GM23338 (cell line): Measurements from ENCODE around the gene KDM4C. TPM values are rescaled to one million over a fixed set of nuclear protein-coding genes. Genes with fewer than 3 reads are reported as not detected.

Experiments
- ATAC-seq: fragments of 200-7000 bp; cut with Tn5 transposase; 3 replicates; pipeline ENCODE4 v1.9.1; 2020
- DNase-seq: peaks from one replicate; pipeline ENCODE4 v3.0.0-alpha.2; 2015; ENCODE audit warnings: low spot score
- H2AFZ ChIP-seq: fragments of 200-600 bp; sonication (generic); 2 replicates; pipeline ENCODE4 v1.8.0; 2016; ENCODE audit warnings: antibody characterized with exemption, mild to moderate bottlenecking, moderate library complexity
- H3F3A ChIP-seq: fragments of 200-600 bp; sonication (generic); replicated peaks from 2 replicates; pipeline ENCODE4 v1.8.0; 2017; ENCODE audit warnings: antibody characterized with exemption, mixed run types, low read depth
- H3K27ac ChIP-seq: fragments of 200-600 bp; sonication (generic); 2 replicates; pipeline ENCODE4 v1.6.1; 2016; ENCODE audit warnings: low read depth
- H3K27me3 ChIP-seq: fragments of 200-600 bp; sonication (generic); 2 replicates; pipeline ENCODE4 v1.8.0; 2016; ENCODE audit warnings: mild to moderate bottlenecking, mixed run types, moderate library complexity; ENCODE audit not compliant: insufficient read depth
- H3K36me3 ChIP-seq: fragments of 200-600 bp; sonication (generic); 2 replicates; pipeline ENCODE4 v1.8.0; 2016; ENCODE audit warnings: mild to moderate bottlenecking; ENCODE audit not compliant: insufficient read depth
- H3K4me1 ChIP-seq: fragments of 200-600 bp; sonication (generic); 2 replicates; pipeline ENCODE4 v1.8.0; 2016; ENCODE audit warnings: mild to moderate bottlenecking, moderate library complexity; ENCODE audit not compliant: insufficient read depth
- H3K4me2 ChIP-seq: fragments of 200-600 bp; sonication (generic); 2 replicates; pipeline ENCODE4 v1.7.1; 2017; ENCODE audit warnings: mixed run types
- H3K4me3 ChIP-seq: fragments of 200-600 bp; sonication (generic); 2 replicates; pipeline ENCODE4 v1.6.1; 2016; ENCODE audit warnings: mixed run types
- H3K79me2 ChIP-seq: fragments of 200-600 bp; sonication (generic); replicated peaks from 2 replicates; pipeline ENCODE4 v1.8.0; 2017; ENCODE audit warnings: mild to moderate bottlenecking; ENCODE audit not compliant: insufficient read depth
- H3K9me2 ChIP-seq: fragments of 200-600 bp; sonication (generic); 2 replicates; pipeline ENCODE4 v1.8.0; 2017; ENCODE audit not compliant: insufficient read depth
- H4K20me1 ChIP-seq: fragments of 200-600 bp; sonication (generic); replicated peaks from 2 replicates; pipeline ENCODE4 v1.8.0; 2017; ENCODE audit warnings: mild to moderate bottlenecking; ENCODE audit not compliant: insufficient read depth
- H3K27ac Mint-ChIP-seq: 2 replicates; pipeline ENCODE4 v1.8.0; 2020; ENCODE audit warnings: inconsistent platforms, mild to moderate bottlenecking, moderate library complexity, mixed read lengths
- H3K27me3 Mint-ChIP-seq: 3 replicates; pipeline ENCODE4 v1.8.0; 2022; ENCODE audit warnings: low read depth, mild to moderate bottlenecking, moderate library complexity, mixed read lengths, inconsistent platforms; ENCODE audit not compliant: insufficient read depth, poor library complexity
- H3K36me3 Mint-ChIP-seq: 3 replicates; pipeline ENCODE4 v1.8.0; 2021; ENCODE audit warnings: low read depth, mild to moderate bottlenecking, inconsistent platforms, moderate library complexity, mixed read lengths
- H3K4me1 Mint-ChIP-seq: 3 replicates; pipeline ENCODE4 v1.8.0; 2020; ENCODE audit warnings: mild to moderate bottlenecking, inconsistent platforms, mixed read lengths
- H3K4me3 Mint-ChIP-seq: 3 replicates; pipeline ENCODE4 v1.8.0; 2021; ENCODE audit warnings: moderate library complexity, mild to moderate bottlenecking, inconsistent platforms, mixed read lengths
- H3K9me3 Mint-ChIP-seq: 3 replicates; pipeline ENCODE4 v1.8.0; 2020; ENCODE audit warnings: moderate library complexity, mild to moderate bottlenecking, inconsistent platforms, mixed read lengths
- EZH2 ChIP-seq: fragments of 200-600 bp; sonication (generic); IDR thresholded peaks from one replicate; pipeline ENCODE4 v1.8.0; 2017; ENCODE audit warnings: antibody characterized with exemption, mild to moderate bottlenecking, low read depth; ENCODE audit not compliant: unreplicated experiment
- EZH2phosphoT487 ChIP-seq: fragments of 200-600 bp; sonication (generic); IDR thresholded peaks from one replicate; pipeline ENCODE4 v1.8.1; 2018; ENCODE audit warnings: antibody characterized with exemption; ENCODE audit not compliant: unreplicated experiment
- JUNB ChIP-seq: IDR thresholded peaks from one replicate; pipeline ENCODE4 v1.6.1; 2016; ENCODE audit warnings: antibody characterized with exemption; ENCODE audit not compliant: unreplicated experiment
- NANOG ChIP-seq: IDR thresholded peaks from 2 replicates; pipeline ENCODE4 v1.6.1; 2016; ENCODE audit warnings: antibody characterized with exemption, borderline replicate concordance
- POLR2AphosphoS5 ChIP-seq: IDR thresholded peaks from 2 replicates; pipeline ENCODE4 v1.6.1; 2016; ENCODE audit warnings: antibody characterized with exemption, low read depth
- STAT1 ChIP-seq: IDR thresholded peaks from one replicate; pipeline ENCODE4 v1.6.1; 2016; ENCODE audit warnings: antibody characterized with exemption; ENCODE audit not compliant: unreplicated experiment
- ZNF114 ChIP-seq: fragments of 250-450 bp; sonication (Bioruptor Pico); IDR thresholded peaks from 2 replicates; pipeline ENCODE4 v1.5.0; 2020; ENCODE audit warnings: mild to moderate bottlenecking, moderate library complexity
- ZNF331 ChIP-seq: fragments of 250-450 bp; sonication (Bioruptor Pico); IDR thresholded peaks from 2 replicates; pipeline ENCODE4 v1.5.0; 2020; ENCODE audit warnings: low read depth, mild to moderate bottlenecking, moderate library complexity
- polyA plus RNA-seq: library from polyadenylated mRNA; unstranded; fragments of >200 nt; fragmentation: Nextera tagmentation; extraction: Ambion mirVana; gene quantifications from 2 replicates; pipeline ENCODE4 v1.2.1, GENCODE V29; 2016
- total RNA-seq: library from RNA; depleted of rRNA; stranded (reverse); fragments of >200 nt; shearing (Covaris generic); gene quantifications from 2 replicates; pipeline ENCODE4 v1.2.3, GENCODE V29; 2014
- TF ChIP-seq, protein P1 (sequence below): fragments of 250-450 bp; sonication (Bioruptor Pico); IDR thresholded peaks from 2 replicates; pipeline ENCODE4 v1.5.0; 2020; ENCODE audit warnings: mild to moderate bottlenecking, moderate library complexity
- TF ChIP-seq, protein P2 (sequence below): IDR thresholded peaks from one replicate; pipeline ENCODE4 v1.6.1; 2018; ENCODE audit warnings: antibody characterized with exemption; ENCODE audit not compliant: unreplicated experiment
- TF ChIP-seq, protein P3 (sequence below): IDR thresholded peaks from 2 replicates; pipeline ENCODE4 v1.6.1; 2016; ENCODE audit warnings: antibody characterized with exemption

Gene KDM4C
- total and polyA plus RNA-seq, 2 experiments from 2014 or later = 12.0 to 43.8 TPM

DNA sequence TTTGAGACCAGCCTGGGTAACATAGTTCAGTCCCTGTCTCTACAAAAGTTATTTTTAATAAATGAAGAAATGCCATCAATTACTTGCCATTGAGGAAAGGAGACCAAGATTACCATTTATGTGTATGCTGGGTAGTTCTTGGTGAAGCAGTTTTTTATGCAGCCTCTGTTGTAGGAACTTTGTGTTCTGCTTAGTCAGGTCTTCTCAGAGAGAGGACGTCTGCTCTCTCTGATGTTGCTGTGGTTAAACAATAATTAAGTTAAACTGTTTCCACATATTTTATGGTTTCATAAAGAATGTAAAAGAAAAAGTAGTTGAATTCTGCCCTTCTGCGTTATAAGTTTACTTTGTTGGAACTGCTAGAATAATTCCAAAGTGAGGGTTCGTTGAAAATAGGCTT is 210.5 kb downstream of the KDM4C start (continued):
- TF ChIP-seq, protein P1, sequence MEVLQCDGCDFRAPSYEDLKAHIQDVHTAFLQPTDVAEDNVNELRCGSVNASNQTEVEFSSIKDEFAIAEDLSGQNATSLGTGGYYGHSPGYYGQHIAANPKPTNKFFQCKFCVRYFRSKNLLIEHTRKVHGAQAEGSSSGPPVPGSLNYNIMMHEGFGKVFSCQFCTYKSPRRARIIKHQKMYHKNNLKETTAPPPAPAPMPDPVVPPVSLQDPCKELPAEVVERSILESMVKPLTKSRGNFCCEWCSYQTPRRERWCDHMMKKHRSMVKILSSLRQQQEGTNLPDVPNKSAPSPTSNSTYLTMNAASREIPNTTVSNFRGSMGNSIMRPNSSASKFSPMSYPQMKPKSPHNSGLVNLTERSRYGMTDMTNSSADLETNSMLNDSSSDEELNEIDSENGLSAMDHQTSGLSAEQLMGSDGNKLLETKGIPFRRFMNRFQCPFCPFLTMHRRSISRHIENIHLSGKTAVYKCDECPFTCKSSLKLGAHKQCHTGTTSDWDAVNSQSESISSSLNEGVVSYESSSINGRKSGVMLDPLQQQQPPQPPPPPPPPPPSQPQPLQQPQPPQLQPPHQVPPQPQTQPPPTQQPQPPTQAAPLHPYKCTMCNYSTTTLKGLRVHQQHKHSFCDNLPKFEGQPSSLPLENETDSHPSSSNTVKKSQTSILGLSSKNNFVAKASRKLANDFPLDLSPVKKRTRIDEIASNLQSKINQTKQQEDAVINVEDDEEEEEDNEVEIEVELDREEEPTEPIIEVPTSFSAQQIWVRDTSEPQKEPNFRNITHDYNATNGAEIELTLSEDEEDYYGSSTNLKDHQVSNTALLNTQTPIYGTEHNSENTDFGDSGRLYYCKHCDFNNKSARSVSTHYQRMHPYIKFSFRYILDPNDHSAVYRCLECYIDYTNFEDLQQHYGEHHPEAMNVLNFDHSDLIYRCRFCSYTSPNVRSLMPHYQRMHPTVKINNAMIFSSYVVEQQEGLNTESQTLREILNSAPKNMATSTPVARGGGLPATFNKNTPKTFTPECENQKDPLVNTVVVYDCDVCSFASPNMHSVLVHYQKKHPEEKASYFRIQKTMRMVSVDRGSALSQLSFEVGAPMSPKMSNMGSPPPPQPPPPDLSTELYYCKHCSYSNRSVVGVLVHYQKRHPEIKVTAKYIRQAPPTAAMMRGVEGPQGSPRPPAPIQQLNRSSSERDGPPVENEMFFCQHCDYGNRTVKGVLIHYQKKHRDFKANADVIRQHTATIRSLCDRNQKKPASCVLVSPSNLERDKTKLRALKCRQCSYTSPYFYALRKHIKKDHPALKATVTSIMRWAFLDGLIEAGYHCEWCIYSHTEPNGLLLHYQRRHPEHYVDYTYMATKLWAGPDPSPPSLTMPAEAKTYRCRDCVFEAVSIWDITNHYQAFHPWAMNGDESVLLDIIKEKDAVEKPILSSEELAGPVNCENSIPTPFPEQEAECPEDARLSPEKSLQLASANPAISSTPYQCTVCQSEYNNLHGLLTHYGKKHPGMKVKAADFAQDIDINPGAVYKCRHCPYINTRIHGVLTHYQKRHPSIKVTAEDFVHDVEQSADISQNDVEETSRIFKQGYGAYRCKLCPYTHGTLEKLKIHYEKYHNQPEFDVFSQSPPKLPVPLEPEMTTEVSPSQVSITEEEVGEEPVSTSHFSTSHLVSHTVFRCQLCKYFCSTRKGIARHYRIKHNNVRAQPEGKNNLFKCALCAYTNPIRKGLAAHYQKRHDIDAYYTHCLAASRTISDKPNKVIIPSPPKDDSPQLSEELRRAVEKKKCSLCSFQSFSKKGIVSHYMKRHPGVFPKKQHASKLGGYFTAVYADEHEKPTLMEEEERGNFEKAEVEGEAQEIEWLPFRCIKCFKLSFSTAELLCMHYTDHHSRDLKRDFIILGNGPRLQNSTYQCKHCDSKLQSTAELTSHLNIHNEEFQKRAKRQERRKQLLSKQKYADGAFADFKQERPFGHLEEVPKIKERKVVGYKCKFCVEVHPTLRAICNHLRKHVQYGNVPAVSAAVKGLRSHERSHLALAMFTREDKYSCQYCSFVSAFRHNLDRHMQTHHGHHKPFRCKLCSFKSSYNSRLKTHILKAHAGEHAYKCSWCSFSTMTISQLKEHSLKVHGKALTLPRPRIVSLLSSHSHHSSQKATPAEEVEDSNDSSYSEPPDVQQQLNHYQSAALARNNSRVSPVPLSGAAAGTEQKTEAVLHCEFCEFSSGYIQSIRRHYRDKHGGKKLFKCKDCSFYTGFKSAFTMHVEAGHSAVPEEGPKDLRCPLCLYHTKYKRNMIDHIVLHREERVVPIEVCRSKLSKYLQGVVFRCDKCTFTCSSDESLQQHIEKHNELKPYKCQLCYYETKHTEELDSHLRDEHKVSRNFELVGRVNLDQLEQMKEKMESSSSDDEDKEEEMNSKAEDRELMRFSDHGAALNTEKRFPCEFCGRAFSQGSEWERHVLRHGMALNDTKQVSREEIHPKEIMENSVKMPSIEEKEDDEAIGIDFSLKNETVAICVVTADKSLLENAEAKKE (CRISPR knock-in tag) = no peak
- TF ChIP-seq ZNF114 (CRISPR knock-in tag) (no peak), EZH2phosphoT487 (no peak), JUNB (no peak), STAT1 (no peak)
- TF ChIP-seq, protein P2, sequence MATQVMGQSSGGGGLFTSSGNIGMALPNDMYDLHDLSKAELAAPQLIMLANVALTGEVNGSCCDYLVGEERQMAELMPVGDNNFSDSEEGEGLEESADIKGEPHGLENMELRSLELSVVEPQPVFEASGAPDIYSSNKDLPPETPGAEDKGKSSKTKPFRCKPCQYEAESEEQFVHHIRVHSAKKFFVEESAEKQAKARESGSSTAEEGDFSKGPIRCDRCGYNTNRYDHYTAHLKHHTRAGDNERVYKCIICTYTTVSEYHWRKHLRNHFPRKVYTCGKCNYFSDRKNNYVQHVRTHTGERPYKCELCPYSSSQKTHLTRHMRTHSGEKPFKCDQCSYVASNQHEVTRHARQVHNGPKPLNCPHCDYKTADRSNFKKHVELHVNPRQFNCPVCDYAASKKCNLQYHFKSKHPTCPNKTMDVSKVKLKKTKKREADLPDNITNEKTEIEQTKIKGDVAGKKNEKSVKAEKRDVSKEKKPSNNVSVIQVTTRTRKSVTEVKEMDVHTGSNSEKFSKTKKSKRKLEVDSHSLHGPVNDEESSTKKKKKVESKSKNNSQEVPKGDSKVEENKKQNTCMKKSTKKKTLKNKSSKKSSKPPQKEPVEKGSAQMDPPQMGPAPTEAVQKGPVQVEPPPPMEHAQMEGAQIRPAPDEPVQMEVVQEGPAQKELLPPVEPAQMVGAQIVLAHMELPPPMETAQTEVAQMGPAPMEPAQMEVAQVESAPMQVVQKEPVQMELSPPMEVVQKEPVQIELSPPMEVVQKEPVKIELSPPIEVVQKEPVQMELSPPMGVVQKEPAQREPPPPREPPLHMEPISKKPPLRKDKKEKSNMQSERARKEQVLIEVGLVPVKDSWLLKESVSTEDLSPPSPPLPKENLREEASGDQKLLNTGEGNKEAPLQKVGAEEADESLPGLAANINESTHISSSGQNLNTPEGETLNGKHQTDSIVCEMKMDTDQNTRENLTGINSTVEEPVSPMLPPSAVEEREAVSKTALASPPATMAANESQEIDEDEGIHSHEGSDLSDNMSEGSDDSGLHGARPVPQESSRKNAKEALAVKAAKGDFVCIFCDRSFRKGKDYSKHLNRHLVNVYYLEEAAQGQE = no peak

DNA sequence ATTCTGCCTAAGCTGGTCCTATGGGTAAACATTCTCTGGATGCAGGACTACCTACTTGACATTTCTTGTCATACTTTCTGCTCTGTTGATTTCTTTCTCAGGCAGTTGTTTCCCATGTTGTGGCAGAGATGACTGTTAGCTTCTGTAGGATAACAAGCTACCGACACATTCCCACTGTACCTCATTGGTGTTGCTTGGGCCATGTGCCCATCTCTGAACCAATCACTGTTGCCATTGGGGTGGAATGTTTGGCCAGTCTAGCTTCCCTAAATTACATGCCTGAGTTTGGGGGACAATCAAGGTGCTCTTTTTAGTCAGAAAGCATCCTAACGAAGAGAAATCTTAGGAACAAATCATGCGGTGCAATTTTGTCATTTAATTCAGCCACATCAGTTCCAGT is 212.0 kb downstream of the KDM4C start:
- H2AFZ ChIP-seq = no peak overlapping the region
- H3K79me2 ChIP-seq = no peaks in the 10 kb centered on the region
- Mint-ChIP-seq H3K36me3 (no peaks in the 10 kb centered on the region), H3K27ac (no peak overlapping the region), H3K9me3 (no peaks in the 10 kb centered on the region; the same call in 2 of the 3 replicates), H3K27me3 (no peaks in the 10 kb centered on the region), H3K4me1 (no peaks in the 10 kb centered on the region), H3K4me3 (no peak overlapping the region)
- no peaks in the 10 kb centered on the region for H3K27me3 ChIP-seq
- no peaks in the 10 kb centered on the region for H4K20me1 ChIP-seq
- no peaks in the 10 kb centered on the region for H3K4me1 ChIP-seq
- ATAC-seq = peak; percentile 52
- no peak overlapping the region for H3K4me3 ChIP-seq
- peak; percentile 22 for DNase-seq
- no peak overlapping the region; the same call in 1 of the 2 replicates for H3K27ac ChIP-seq
- H3K4me2 ChIP-seq = no peak overlapping the region
- no peaks in the 10 kb centered on the region for H3F3A ChIP-seq
- H3K9me2 ChIP-seq = no peaks in the 10 kb centered on the region
- TF ChIP-seq EZH2 = no peak
- no peak for TF ChIP-seq EZH2phosphoT487
- TF ChIP-seq ZNF331 (CRISPR knock-in tag) = no peak
- TF ChIP-seq, protein P2 = no peak
- no peak for TF ChIP-seq NANOG
- no peak for TF ChIP-seq STAT1
- TF ChIP-seq POLR2AphosphoS5 = no peak
- TF ChIP-seq, protein P3, sequence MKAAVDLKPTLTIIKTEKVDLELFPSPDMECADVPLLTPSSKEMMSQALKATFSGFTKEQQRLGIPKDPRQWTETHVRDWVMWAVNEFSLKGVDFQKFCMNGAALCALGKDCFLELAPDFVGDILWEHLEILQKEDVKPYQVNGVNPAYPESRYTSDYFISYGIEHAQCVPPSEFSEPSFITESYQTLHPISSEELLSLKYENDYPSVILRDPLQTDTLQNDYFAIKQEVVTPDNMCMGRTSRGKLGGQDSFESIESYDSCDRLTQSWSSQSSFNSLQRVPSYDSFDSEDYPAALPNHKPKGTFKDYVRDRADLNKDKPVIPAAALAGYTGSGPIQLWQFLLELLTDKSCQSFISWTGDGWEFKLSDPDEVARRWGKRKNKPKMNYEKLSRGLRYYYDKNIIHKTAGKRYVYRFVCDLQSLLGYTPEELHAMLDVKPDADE = no peak
- TF ChIP-seq JUNB = no peak
- H3K36me3 ChIP-seq = no peaks in the 10 kb centered on the region
